Thymus (tissue), 11 donors: ENCODE results near the gene CHST11. TPM values are rescaled to one million over a fixed set of nuclear protein-coding genes. Genes with fewer than 3 reads are reported as not detected.

ENCODE experiments used
- DNase-seq, 9 donors: peaks; one replicate each; pipeline ENCODE4 v3.0.0-alpha.2; 2013; ENCODE audit warnings: low spot score in 9 of 9, low read depth in 6 of 9, missing footprints in 1 of 9
- H3K27ac ChIP-seq, 2 donors: one replicate each; pipeline ENCODE4 v1.5.1; 2013; ENCODE audit warnings: control low read depth in 1 of 2, low read depth in 1 of 2, low read length in 1 of 2, mild to moderate bottlenecking in 1 of 2, moderate library complexity in 1 of 2
- H3K27me3 ChIP-seq, 2 donors: one replicate each; pipeline ENCODE4 v1.5.1; 2013; ENCODE audit warnings: low read length in 1 of 2; ENCODE audit not compliant: control insufficient read depth in 2 of 2, insufficient read depth in 1 of 2
- H3K36me3 ChIP-seq, 2 donors: one replicate each; pipeline ENCODE4 v1.5.1; 2013; ENCODE audit warnings: low read length in 1 of 2, mild to moderate bottlenecking in 1 of 2, moderate library complexity in 1 of 2; ENCODE audit not compliant: control insufficient read depth in 2 of 2, insufficient read depth in 2 of 2
- H3K4me1 ChIP-seq, 2 donors: one replicate each; pipeline ENCODE4 v1.5.1; 2013; ENCODE audit warnings: low read length in 2 of 2; ENCODE audit not compliant: control insufficient read depth in 2 of 2, insufficient read depth in 2 of 2
- H3K4me3 ChIP-seq, 2 donors: one replicate each; pipeline ENCODE4 v1.5.1; 2013; ENCODE audit warnings: low read length in 2 of 2, control low read depth in 1 of 2, mild to moderate bottlenecking in 1 of 2
- H3K9me3 ChIP-seq, 2 donors: one replicate each; pipeline ENCODE4 v1.5.1; 2013; ENCODE audit warnings: low read length in 1 of 2, mild to moderate bottlenecking in 1 of 2; ENCODE audit not compliant: control insufficient read depth in 2 of 2, insufficient read depth in 1 of 2
- WGBS: extraction: QIAGEN DNeasy Blood & Tissue Kit; methylation state at CpG from one replicate; pipeline ENCODE4 v1.1.7; 2013; 5-methylcytosine and 5-hydroxymethylcytosine counted together
- polyA plus RNA-seq: library from polyadenylated mRNA; stranded (reverse); fragments of 200-250 nt; gene quantifications from one replicate; pipeline ENCODE4 v1.2.3, GENCODE V29; 2013
- total RNA-seq: library from RNA; stranded (reverse); fragments of 120-200 nt; gene quantifications from one replicate; pipeline ENCODE4 v1.2.4, GENCODE V29; 2013
- donor health status: healthy.

Gene CHST11
- total and polyA plus RNA-seq, 2 donors: 6.7 to 21.0 TPM

DNA sequence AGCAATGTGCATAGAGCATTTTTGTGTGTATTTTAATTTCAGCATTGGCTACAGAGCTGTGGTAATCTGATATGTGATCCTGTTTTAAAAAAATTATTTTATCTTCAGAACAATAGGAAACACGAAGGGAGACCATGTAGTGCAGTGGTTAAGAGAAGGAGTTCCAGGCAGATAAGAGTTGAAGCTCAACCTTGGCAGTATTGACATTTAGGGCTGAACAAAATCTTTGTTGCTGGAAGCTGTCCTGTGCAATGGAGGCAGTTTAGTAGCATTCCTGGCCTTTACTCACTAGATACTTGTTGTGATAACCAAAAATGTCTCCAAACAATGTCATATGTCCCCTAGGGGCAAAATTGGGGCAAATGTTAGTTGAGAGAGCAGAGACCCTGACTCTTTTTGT is 59.2 kb downstream of the CHST11 start:
- 51% methylated on average over 1 of the region's 1 CpG for WGBS
- Histone ChIP-seq H3K27ac (no peak overlapping the region), H3K27me3 (no peaks in the 10 kb centered on the region), H3K9me3 (no peaks in the 10 kb centered on the region), H3K4me1 (peaks cover 13 to 14% of the 10 kb centered on the region in 2 donors), H3K36me3 (peaks cover 0 to 2% of the 10 kb centered on the region in 2 donors), H3K4me3 (no peak overlapping the region)
- no peak for DNase-seq

DNA sequence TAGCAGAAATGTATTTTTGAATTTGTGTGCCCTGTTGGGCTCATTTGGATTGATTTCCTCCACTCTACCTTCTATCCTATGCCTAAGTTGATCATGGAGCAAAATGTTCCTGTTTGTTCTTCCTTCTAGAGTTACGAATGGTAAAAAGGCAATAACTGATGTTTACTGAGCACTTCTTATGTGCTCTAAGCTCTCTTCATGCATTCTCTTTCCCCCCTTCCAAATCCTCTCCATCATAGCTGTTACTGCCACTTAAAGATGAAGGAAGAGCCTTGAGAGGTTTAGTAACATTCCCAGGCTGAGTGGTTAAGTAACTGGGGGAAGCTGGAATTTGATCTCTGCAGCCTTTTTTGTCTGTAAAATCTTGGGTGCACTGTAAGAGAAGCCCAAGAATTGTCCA is 60.1 kb downstream of the CHST11 start:
- no peak for DNase-seq
- no peak overlapping the region for H3K4me3 ChIP-seq
- H3K4me1 ChIP-seq: peaks cover 11 to 13% of the 10 kb centered on the region in 2 donors
- peaks cover 0 to 2% of the 10 kb centered on the region in 2 donors for H3K36me3 ChIP-seq
- 99% methylated on average over 1 of the region's 1 CpG for WGBS
- no peak overlapping the region for H3K27ac ChIP-seq
- no peaks in the 10 kb centered on the region for H3K9me3 ChIP-seq
- H3K27me3 ChIP-seq: no peaks in the 10 kb centered on the region

DNA sequence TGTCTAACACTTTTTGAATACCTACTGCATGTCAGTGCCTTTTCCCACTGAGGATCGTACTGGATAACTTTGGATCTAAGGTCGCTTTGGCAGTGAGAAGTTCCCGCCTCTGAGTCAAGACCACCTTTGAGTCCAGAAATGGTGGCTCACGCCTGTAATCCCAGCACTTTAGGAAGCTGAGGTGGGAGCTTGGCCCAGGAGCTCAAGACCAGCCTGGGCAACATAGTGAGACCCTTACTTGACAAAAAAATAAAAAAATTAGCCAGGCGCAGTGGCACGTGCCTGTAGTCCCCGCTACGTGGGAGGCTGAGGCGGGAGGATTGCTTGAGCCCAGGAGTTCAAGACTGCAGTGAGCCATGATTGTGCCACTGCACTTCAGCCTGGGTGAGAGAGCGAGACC is 61.1 kb downstream of the CHST11 start:
- H3K27me3 ChIP-seq: no peaks in the 10 kb centered on the region
- peaks cover 16 to 18% of the 10 kb centered on the region in 2 donors for H3K4me1 ChIP-seq
- peaks cover 0 to 2% of the 10 kb centered on the region in 2 donors for H3K36me3 ChIP-seq
- 99% methylated on average over 10 of the region's 10 CpGs for WGBS
- no peak for DNase-seq
- H3K9me3 ChIP-seq: no peaks in the 10 kb centered on the region
- no peak overlapping the region for H3K27ac ChIP-seq
- H3K4me3 ChIP-seq: no peak overlapping the region

DNA sequence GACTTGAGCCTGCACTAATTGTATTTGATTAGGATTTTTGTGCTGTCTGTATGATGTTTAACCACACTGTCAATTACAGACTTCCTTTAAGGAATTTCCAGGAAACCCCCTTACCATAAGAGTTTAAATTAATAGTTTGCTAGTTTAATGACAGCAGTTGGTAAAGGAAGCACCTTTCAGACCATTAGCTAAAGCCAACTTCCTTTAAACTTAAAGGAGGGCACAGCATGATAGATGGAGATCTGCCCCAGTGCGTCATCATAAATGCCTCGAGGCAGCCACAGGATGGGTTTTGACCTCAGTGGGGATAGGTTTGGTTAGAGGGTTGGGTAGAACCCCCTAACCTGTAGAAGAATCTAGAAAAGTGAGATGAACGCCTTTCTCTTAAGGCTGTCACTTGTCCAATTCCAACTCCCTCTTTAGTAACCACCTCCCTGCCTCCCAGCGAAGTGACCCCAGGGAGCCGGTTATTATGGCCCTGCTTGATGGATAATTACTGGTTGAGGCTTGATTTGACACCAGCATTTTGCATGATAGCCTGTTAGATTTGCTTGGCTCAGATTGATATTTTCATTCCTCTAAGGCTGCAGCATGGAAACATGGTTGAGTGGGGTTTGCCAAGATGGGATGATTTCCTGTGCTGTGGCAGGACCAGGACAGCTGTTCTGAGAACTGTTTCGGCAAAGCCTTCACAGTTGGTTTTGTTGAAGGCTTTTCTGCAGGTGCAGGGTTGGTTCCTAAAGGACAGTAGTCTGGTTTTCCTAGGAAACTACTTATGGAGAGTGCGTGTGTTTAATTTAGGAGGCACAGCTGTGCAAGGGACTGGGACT is 62.7 kb downstream of the CHST11 start:
- H3K4me1 ChIP-seq: peaks cover 29 to 33% of the 10 kb centered on the region in 2 donors
- H3K27me3 ChIP-seq: no peaks in the 10 kb centered on the region
- H3K36me3 ChIP-seq: peaks cover 0 to 2% of the 10 kb centered on the region in 2 donors
- DNase-seq: peak in 1 of 9 donors; percentile 57
- no peak overlapping the region for H3K4me3 ChIP-seq
- no peak overlapping the region for H3K27ac ChIP-seq
- H3K9me3 ChIP-seq: no peaks in the 10 kb centered on the region
- 46% methylated on average over 7 of the region's 7 CpGs for WGBS

DNA sequence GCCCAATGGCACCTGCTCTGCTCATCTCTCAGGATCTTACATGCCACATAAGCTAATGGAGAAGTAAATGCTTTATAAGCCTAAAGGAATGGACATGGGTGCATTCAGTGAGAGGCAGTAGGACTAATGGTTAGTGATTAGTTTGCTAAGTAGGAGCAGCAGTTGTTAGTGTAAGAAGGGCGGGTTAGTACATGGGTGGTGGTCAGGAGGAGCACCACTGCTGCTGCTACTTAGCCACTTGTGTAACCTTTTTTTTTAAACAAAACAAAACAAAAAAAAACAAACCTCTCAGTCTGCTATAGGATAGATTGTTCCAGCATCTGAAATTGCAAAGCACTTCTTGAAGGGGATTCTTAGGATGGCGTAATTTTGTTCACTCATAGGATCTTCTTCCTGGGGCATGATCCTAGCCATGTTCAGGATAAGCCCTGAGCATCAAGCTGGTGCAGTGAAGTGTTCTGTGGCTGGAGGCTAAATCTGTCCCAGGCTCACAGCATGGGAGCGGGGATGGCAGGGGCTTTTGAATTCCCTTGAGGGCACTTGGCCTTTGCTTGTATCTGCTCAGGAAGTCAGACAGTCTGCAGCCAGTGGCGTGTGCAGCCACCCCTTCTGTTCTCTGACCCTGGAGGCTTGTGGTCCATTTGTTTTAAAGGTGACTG is 63.6 kb downstream of the CHST11 start:
- Histone ChIP-seq H3K27me3 (no peaks in the 10 kb centered on the region), H3K36me3 (peaks cover 0 to 2% of the 10 kb centered on the region in 2 donors), H3K4me1 (peaks cover 29 to 34% of the 10 kb centered on the region in 2 donors), H3K9me3 (no peaks in the 10 kb centered on the region), H3K27ac (no peak overlapping the region), H3K4me3 (no peak overlapping the region)
- 95% methylated on average over 4 of the region's 4 CpGs for WGBS
- no peak for DNase-seq

DNA sequence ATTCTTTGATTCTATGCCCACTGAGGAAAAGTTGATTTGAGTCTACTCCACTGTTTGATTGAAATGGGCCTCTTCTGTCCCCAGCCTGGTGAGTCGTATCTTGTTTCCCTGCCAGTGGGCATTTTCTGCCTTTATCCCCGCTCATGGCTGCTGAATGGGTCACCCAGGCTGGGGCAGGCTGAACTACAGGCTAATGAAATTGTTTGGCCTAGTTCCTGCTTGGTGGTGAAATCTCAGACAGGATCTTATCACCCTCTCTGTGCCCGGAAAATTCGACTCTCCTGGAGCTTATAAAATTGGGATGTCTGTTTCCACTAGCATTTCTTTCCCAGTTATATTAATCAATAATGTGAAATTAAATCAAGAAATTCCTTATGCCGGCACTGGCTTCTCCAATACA is 65.0 kb downstream of the CHST11 start:
- no peak for DNase-seq
- Histone ChIP-seq H3K36me3 (peaks cover 0 to 2% of the 10 kb centered on the region in 2 donors), H3K27me3 (no peaks in the 10 kb centered on the region), H3K9me3 (no peaks in the 10 kb centered on the region), H3K4me3 (no peak overlapping the region), H3K27ac (no peak overlapping the region), H3K4me1 (peaks cover 29 to 37% of the 10 kb centered on the region in 2 donors)
- 97% methylated on average over 5 of the region's 5 CpGs for WGBS

DNA sequence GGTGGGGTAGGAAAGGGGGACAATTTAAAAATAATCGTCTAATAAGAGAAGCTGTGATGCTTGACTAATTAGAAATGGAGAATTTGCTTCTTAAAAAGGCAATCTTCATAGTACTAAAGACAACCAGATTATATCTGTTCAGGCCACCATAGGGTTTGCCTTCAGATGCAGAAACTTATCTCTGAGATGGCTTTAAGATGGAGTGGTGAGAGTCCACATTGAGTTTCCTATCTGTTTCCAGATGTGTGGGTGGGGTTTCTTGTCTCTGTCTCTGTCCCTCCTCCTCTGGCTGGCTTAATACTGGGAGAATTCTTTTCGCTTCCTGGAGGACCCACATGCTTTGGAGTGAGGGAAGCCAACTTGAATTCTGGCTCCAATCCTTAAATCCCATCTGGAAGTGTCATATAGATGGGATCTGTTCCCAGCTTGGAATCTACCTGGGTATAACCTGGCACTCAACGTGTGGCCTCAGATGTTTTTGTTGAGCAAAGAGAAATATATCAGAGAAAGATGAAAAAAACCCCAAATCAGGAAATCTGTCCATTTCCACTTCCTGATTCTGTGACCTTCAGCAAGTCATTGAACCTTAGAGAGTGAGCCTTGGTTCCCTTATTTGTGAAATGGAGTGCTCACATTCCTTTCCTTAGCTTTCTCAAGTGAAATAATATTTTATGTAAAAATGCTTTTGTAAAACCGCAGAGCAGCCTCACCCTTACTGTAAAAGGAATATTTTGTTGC is 66.4 kb downstream of the CHST11 start:
- Histone ChIP-seq H3K36me3 (no peaks in the 10 kb centered on the region), H3K27ac (peak overlapping the region in 1 of 2 donors; percentile 0), H3K4me3 (no peak overlapping the region), H3K27me3 (no peaks in the 10 kb centered on the region), H3K9me3 (no peaks in the 10 kb centered on the region), H3K4me1 (peaks cover 29 to 37% of the 10 kb centered on the region in 2 donors)
- 56% methylated on average over 4 of the region's 4 CpGs for WGBS
- DNase-seq: no peak

DNA sequence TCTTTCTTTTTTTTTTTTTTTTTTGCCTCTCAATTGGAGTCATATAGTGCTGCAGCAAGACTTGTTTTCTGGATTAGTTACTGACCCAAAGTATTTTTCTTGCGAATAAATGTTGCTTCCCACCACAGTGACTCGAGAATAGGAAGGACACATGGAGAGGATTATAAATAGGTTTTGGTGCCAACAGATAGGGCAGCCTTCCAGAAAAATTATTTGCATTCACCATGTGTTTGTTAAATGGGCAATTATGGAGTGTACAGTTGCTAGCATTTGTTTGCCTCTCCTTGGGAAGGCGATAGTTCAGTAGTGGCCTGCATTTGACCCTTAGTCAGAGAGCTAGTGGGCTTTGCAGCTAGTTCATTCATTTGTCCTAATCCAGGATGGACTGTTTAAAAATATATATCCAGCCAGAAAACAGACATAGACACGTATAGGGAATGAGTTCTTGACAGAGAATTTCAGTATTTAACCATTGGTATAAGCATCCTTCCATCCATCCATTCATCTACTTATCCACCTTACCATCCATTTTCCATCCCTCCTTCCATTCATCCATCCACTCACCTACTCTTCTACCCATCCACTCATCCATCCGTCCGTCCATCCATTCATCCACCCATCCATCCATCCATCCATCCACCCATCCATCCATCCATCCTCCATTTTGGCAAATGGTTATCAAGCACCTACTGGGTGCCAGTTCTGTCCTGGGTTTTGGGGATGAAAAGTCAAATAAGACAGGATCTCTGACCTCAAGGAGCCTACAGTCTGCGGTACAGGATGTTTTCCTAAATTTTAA is 67.5 kb downstream of the CHST11 start:
- WGBS: 84% methylated on average over 7 of the region's 7 CpGs
- Histone ChIP-seq H3K27me3 (no peaks in the 10 kb centered on the region), H3K9me3 (no peaks in the 10 kb centered on the region), H3K4me3 (no peak overlapping the region), H3K27ac (no peak overlapping the region), H3K4me1 (peaks cover 24 to 34% of the 10 kb centered on the region in 2 donors), H3K36me3 (no peaks in the 10 kb centered on the region)
- no peak for DNase-seq
